Neural progenitor cell (in vitro differentiated cells): ENCODE measurements around the gene PHACTR1. TPM values are rescaled to one million over a fixed set of nuclear protein-coding genes. Genes with fewer than 3 reads are reported as not detected.

Experiments
- DNase-seq: peaks from one replicate; pipeline ENCODE4 v3.0.0-alpha.2; 2016; ENCODE audit warnings: low spot score
- H2AFZ ChIP-seq: fragments of 200-600 bp; sonication (generic); replicated peaks from 2 replicates; pipeline ENCODE4 v1.6.1; 2016; ENCODE audit warnings: antibody characterized with exemption
- H3F3A ChIP-seq: fragments of 200-600 bp; sonication (generic); 2 replicates; pipeline ENCODE4 v1.6.1; 2016; ENCODE audit warnings: antibody characterized with exemption, low read depth
- H3K27ac ChIP-seq: fragments of 200-600 bp; sonication (generic); 2 replicates; pipeline ENCODE4 v1.5.1; 2016; ENCODE audit warnings: mild to moderate bottlenecking
- H3K27me3 ChIP-seq: fragments of 200-600 bp; sonication (generic); 2 replicates; pipeline ENCODE4 v1.6.1; 2016; ENCODE audit warnings: mild to moderate bottlenecking, moderate library complexity
- H3K36me3 ChIP-seq: fragments of 200-600 bp; sonication (generic); 2 replicates; pipeline ENCODE4 v1.5.1; 2016
- H3K4me1 ChIP-seq: fragments of 200-600 bp; sonication (generic); 2 replicates; pipeline ENCODE4 v1.6.1; 2016; ENCODE audit warnings: mixed run types
- H3K4me2 ChIP-seq: fragments of 200-600 bp; sonication (generic); 2 replicates; pipeline ENCODE4 v1.6.1; 2016
- H3K4me3 ChIP-seq: fragments of 200-600 bp; sonication (generic); 2 replicates; pipeline ENCODE4 v1.5.1; 2016
- H3K79me2 ChIP-seq: fragments of 200-600 bp; sonication (generic); 2 replicates; pipeline ENCODE4 v1.6.1; 2016; ENCODE audit warnings: low read depth
- H3K9ac ChIP-seq: fragments of 200-600 bp; sonication (generic); 2 replicates; pipeline ENCODE4 v1.6.1; 2016
- H3K9me3 ChIP-seq: fragments of 200-600 bp; sonication (generic); 2 replicates; pipeline ENCODE4 v1.5.1; 2016; ENCODE audit warnings: low read depth
- H4K20me1 ChIP-seq: fragments of 200-600 bp; sonication (generic); 2 replicates; pipeline ENCODE4 v1.6.1; 2016; ENCODE audit warnings: low read depth
- H3K27ac Mint-ChIP-seq: 3 replicates; pipeline ENCODE4 v1.8.0; 2021; ENCODE audit warnings: mixed read lengths
- H3K27me3 Mint-ChIP-seq: 2 replicates; pipeline ENCODE4 v1.8.0; 2022; ENCODE audit warnings: low read depth, mild to moderate bottlenecking, inconsistent platforms, moderate library complexity, mixed read lengths; ENCODE audit not compliant: insufficient read depth
- H3K36me3 Mint-ChIP-seq: 3 replicates; pipeline ENCODE4 v1.8.0; 2021; ENCODE audit warnings: mixed read lengths
- H3K4me1 Mint-ChIP-seq: 3 replicates; pipeline ENCODE4 v1.8.0; 2021; ENCODE audit warnings: mixed read lengths
- H3K4me3 Mint-ChIP-seq: 3 replicates; pipeline ENCODE4 v1.8.0; 2021; ENCODE audit warnings: mild to moderate bottlenecking, moderate library complexity, mixed read lengths
- H3K9me3 Mint-ChIP-seq: 3 replicates; pipeline ENCODE4 v1.8.0; 2020; ENCODE audit warnings: mixed read lengths
- EZH2 ChIP-seq: fragments of 200-600 bp; sonication (generic); IDR thresholded peaks from 2 replicates; pipeline ENCODE4 v1.6.1; 2017; ENCODE audit warnings: antibody characterized with exemption, mild to moderate bottlenecking, moderate library complexity
- EZH2phosphoT487 ChIP-seq: fragments of 200-600 bp; sonication (generic); IDR thresholded peaks from 2 replicates; pipeline ENCODE4 v1.6.1; 2017; ENCODE audit warnings: antibody characterized with exemption
- total RNA-seq: library from RNA; depleted of rRNA; stranded (reverse); fragments of >200 nt; gene quantifications from 2 replicates; pipeline ENCODE4 v1.2.3, GENCODE V29; 2015; ENCODE audit warnings: low replicate concordance
- TF ChIP-seq, protein P1 (sequence below): fragments of 200-600 bp; sonication (generic); IDR thresholded peaks from 2 replicates; pipeline ENCODE4 v1.5.1; 2017; ENCODE audit warnings: antibody characterized with exemption, mild to moderate bottlenecking

The PHACTR1 gene
- total RNA-seq, 1 donor from 2014 or later = 2.4 TPM

DNA sequence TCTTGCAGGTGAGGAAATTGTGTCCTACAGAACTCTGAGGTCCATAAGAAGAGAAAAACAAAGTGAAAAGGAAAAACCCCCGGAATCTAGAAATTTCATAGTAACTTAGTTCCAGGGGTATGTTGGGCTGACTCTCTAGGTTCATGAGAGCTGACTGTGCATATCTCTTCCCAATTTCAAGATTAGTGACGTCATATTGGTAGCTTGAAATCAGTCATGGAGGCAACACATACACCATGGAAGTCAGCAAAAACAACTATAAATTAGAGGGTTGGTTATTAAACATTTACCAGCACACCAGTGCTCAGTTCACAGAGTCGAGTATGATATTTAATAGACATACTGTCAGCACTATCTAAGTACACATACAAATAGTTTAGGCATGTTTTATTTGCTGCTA, 49.8 kb downstream of the PHACTR1 start:
- DNase-seq = no peak
- no peaks in the 10 kb centered on the region for H3F3A ChIP-seq
- H2AFZ ChIP-seq = no peak overlapping the region
- no peaks in the 10 kb centered on the region for H3K9me3 Mint-ChIP-seq
- no peaks in the 10 kb centered on the region for H3K79me2 ChIP-seq
- no peak overlapping the region for H3K9ac ChIP-seq
- H3K4me3 ChIP-seq = no peak overlapping the region
- H4K20me1 ChIP-seq = no peaks in the 10 kb centered on the region
- peaks cover 7% of the 10 kb centered on the region for H3K4me1 Mint-ChIP-seq
- H3K9me3 ChIP-seq = no peaks in the 10 kb centered on the region
- no peak for TF ChIP-seq EZH2phosphoT487
- TF ChIP-seq, protein P1, sequence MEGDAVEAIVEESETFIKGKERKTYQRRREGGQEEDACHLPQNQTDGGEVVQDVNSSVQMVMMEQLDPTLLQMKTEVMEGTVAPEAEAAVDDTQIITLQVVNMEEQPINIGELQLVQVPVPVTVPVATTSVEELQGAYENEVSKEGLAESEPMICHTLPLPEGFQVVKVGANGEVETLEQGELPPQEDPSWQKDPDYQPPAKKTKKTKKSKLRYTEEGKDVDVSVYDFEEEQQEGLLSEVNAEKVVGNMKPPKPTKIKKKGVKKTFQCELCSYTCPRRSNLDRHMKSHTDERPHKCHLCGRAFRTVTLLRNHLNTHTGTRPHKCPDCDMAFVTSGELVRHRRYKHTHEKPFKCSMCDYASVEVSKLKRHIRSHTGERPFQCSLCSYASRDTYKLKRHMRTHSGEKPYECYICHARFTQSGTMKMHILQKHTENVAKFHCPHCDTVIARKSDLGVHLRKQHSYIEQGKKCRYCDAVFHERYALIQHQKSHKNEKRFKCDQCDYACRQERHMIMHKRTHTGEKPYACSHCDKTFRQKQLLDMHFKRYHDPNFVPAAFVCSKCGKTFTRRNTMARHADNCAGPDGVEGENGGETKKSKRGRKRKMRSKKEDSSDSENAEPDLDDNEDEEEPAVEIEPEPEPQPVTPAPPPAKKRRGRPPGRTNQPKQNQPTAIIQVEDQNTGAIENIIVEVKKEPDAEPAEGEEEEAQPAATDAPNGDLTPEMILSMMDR = no peak
- no peak overlapping the region for H3K27ac ChIP-seq
- peaks cover 5% of the 10 kb centered on the region for H3K27me3 Mint-ChIP-seq
- no peaks in the 10 kb centered on the region for H3K36me3 Mint-ChIP-seq
- no peaks in the 10 kb centered on the region for H3K36me3 ChIP-seq
- H3K4me3 Mint-ChIP-seq = no peak overlapping the region
- no peaks in the 10 kb centered on the region for H3K4me1 ChIP-seq
- H3K27me3 ChIP-seq = no peaks in the 10 kb centered on the region
- no peak overlapping the region for H3K27ac Mint-ChIP-seq
- no peak overlapping the region for H3K4me2 ChIP-seq

DNA sequence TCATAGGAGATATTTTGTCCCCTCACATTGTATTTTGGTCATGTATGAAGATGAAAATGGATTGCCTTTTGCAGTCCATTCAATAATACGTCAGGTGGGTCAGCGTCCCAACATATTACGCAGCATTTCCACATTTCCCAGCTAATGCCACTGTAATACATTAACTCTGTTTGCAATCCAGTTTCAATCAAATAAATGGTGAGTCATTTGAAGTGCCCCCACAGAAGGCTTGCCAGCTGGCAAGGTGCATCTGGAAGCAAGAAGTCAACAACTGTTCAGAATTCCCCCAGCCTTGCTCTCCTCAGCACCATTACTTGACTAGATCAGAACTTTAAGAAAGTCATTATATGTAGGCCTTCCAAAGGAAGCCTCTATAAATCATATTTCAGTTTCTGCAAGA, 50.4 kb downstream of the PHACTR1 start:
- no peak for TF ChIP-seq EZH2phosphoT487
- TF ChIP-seq, protein P1 = no peak
- no peak for TF ChIP-seq EZH2
- Mint-ChIP-seq H3K4me3 (no peak overlapping the region), H3K36me3 (no peaks in the 10 kb centered on the region), H3K9me3 (no peaks in the 10 kb centered on the region), H3K4me1 (peaks cover 7% of the 10 kb centered on the region), H3K27ac (no peak overlapping the region), H3K27me3 (peaks cover 5% of the 10 kb centered on the region)
- Histone ChIP-seq H3K4me3 (no peak overlapping the region), H3K36me3 (no peaks in the 10 kb centered on the region), H3K4me1 (no peaks in the 10 kb centered on the region), H3F3A (no peaks in the 10 kb centered on the region), H4K20me1 (no peaks in the 10 kb centered on the region), H3K27ac (no peak overlapping the region), H2AFZ (no peak overlapping the region), H3K27me3 (no peaks in the 10 kb centered on the region), H3K9ac (no peak overlapping the region), H3K79me2 (no peaks in the 10 kb centered on the region), H3K4me2 (no peak overlapping the region), H3K9me3 (no peaks in the 10 kb centered on the region)
- no peak for DNase-seq

DNA sequence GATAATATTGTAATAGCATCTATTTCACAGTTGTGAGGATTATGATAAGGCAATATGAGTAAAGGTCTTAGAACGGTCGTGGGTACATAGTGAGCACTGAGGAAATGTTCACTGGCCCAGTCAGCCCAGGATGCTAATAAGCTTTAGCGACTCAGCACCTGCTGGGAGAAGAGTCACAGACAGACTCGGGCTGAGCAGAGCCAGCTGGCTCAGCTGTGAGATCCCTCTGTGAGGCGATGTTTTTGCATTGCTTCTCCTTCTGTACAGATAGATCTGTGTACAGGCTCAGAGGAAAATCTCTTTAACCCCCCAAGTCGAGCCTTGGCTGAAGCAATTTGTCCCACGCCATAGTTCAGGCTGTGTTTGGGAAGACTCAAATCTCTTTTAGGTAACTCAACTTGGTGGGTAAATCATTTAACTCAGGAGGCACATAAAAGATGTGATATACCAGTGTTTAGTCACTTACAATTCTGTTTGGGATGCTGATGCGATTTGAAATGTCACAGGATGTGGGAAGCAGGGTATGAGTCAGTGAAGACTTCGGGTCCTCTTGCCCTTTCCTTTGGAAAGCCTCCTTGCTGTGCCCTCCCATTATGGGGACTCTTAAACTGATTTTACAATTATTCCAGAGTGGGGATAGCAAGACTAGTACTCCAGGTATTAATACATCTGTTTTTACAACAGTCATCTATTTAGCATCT, 53.1 kb downstream of the PHACTR1 start:
- Histone ChIP-seq H2AFZ (no peak overlapping the region), H3K4me3 (no peak overlapping the region), H3K9me3 (no peaks in the 10 kb centered on the region), H3K79me2 (no peaks in the 10 kb centered on the region), H3K27me3 (no peaks in the 10 kb centered on the region), H3K36me3 (no peaks in the 10 kb centered on the region), H3K4me2 (no peak overlapping the region), H3K4me1 (no peaks in the 10 kb centered on the region), H3F3A (no peaks in the 10 kb centered on the region), H4K20me1 (no peaks in the 10 kb centered on the region), H3K27ac (no peak overlapping the region), H3K9ac (no peak overlapping the region)
- no peaks in the 10 kb centered on the region for H3K9me3 Mint-ChIP-seq
- peaks cover 5% of the 10 kb centered on the region for H3K27me3 Mint-ChIP-seq
- H3K4me1 Mint-ChIP-seq = peaks cover 7% of the 10 kb centered on the region
- DNase-seq = peak; percentile 48
- H3K27ac Mint-ChIP-seq = no peak overlapping the region
- H3K36me3 Mint-ChIP-seq = no peaks in the 10 kb centered on the region
- H3K4me3 Mint-ChIP-seq = no peak overlapping the region
- no peak for TF ChIP-seq EZH2
- TF ChIP-seq EZH2phosphoT487 = no peak
- TF ChIP-seq, protein P1 = no peak
